Activated naive CD4-positive, alpha-beta T cell treated with anti-CD3 and anti-CD28 coated beads, Interleukin-2, amount 10 ng/mL, durations not matched to agents 7 days and 5 days (primary cell): ENCODE data around the gene ANKRD34A.

Experiments
- CTCF ChIA-PET: fragments of 350-600 bp; sonication (Branson Sonifier 250); formaldehyde crosslinking; loops from one replicate; lab custom pipeline; 2021; ENCODE audit warnings: antibody characterized with exemption; lab: Charles Lee
- DNase-seq: peaks from one replicate; pipeline ENCODE4 v3.0.0-alpha.2; 2020
- H3K27ac Mint-ChIP-seq: one replicate; pipeline ENCODE4 v1.8.0; 2021; ENCODE audit warnings: mild to moderate bottlenecking, moderate library complexity, mixed read lengths
- H3K27me3 Mint-ChIP-seq: one replicate; pipeline ENCODE4 v1.8.0; 2021; ENCODE audit warnings: mild to moderate bottlenecking, mixed read lengths
- H3K36me3 Mint-ChIP-seq: one replicate; pipeline ENCODE4 v1.8.0; 2021; ENCODE audit warnings: mixed read lengths
- H3K4me1 Mint-ChIP-seq: one replicate; pipeline ENCODE4 v1.8.0; 2021; ENCODE audit warnings: mixed read lengths
- H3K4me3 Mint-ChIP-seq: one replicate; pipeline ENCODE4 v1.8.0; 2021; ENCODE audit warnings: mild to moderate bottlenecking, moderate library complexity, mixed read lengths
- H3K9me3 Mint-ChIP-seq: one replicate; pipeline ENCODE4 v1.8.0; 2021; ENCODE audit warnings: mixed read lengths

The ANKRD34A gene

GRCh38 chr1:145985129-145985501 lies 20.7 kb upstream of the ANKRD34A start:
- DNase-seq, result no peak
- peaks cover 5% of the 10 kb centered on the region for H3K36me3 Mint-ChIP-seq
- no peaks in the 10 kb centered on the region for H3K27me3 Mint-ChIP-seq
- peak overlapping the region; percentile 85 for H3K27ac Mint-ChIP-seq
- CTCF ChIA-PET, result interaction anchor here (1.9 kb wide), 1 partner anchor 8 kb away, joined by 5 read pairs; no protein-coding TSS in a partner anchor
- peaks cover 41% of the 10 kb centered on the region for H3K4me1 Mint-ChIP-seq
- H3K4me3 Mint-ChIP-seq, result peak overlapping the region; percentile 4
- H3K9me3 Mint-ChIP-seq, result no peaks in the 10 kb centered on the region

DNA sequence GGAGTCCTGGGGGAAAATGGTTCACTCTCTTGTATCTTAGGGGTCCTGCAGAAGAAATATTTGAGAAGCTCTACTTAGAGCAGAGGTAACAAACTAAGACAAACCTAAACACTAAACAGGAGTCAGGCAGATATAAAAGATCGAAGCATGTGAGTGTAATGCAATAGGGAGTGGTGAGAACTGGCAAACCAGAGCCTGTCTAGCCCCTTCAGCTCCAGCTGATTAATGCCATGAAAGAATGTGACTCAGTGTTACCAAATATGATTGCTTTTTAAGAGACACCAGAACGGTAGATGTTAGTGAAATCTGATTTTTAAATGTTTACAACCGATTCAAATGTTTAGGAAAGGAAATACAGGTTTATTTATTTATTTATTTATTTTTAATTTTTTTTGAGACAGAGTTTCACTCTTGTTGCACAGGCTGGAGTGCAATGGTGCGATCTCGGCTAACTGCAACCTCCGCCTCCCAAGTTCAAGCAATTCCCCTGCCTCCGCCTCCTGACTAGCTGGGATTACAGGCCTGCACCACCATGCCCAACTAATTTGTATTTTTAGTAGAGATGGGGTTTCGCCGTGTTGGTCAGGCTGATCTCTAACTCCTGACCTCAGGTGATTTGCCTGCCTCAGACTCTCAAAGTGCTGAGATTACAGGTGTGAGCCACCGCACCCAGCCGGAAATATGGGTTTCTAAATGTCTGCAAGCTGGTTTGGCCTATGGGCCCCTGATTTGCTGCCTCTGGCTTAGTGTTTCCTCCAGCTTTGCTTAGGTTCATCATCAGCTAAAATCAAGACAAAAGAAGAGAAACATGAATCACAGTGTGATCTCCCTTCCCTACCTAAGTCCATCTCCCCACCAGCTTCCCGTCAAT lies 19.8 kb upstream of the ANKRD34A start:
- Mint-ChIP-seq H3K27ac (peak overlapping the region; percentile 85), H3K4me1 (peaks cover 37% of the 10 kb centered on the region)

GRCh38 chr1:145983206-145983675 lies 18.9 kb upstream of the ANKRD34A start:
- no peak for DNase-seq
- no peaks in the 10 kb centered on the region for H3K27me3 Mint-ChIP-seq
- no peak overlapping the region for H3K4me3 Mint-ChIP-seq
- CTCF ChIA-PET, result no interaction called here
- H3K9me3 Mint-ChIP-seq, result no peaks in the 10 kb centered on the region
- peak overlapping the region; percentile 46 for H3K27ac Mint-ChIP-seq
- H3K36me3 Mint-ChIP-seq, result peaks cover 8% of the 10 kb centered on the region
- H3K4me1 Mint-ChIP-seq, result peaks cover 29% of the 10 kb centered on the region

More for the DNA sequence above, 19.8 kb upstream of the ANKRD34A start:
- Mint-ChIP-seq H3K9me3 (no peaks in the 10 kb centered on the region), H3K4me3 (no peak overlapping the region), H3K36me3 (peaks cover 5% of the 10 kb centered on the region), H3K27me3 (no peaks in the 10 kb centered on the region)
- DNase-seq, result peak; percentile 56
- CTCF ChIA-PET, result interaction anchor here (1.9 kb wide), 1 partner anchor 9 kb away, joined by 5 read pairs; no protein-coding TSS in a partner anchor

GRCh38 chr1:145982010-145982723 lies 17.8 kb upstream of the ANKRD34A start:
- Mint-ChIP-seq H3K27me3 (no peaks in the 10 kb centered on the region), H3K36me3 (peaks cover 17% of the 10 kb centered on the region), H3K4me1 (peaks cover 21% of the 10 kb centered on the region), H3K4me3 (no peak overlapping the region), H3K27ac (no peak overlapping the region), H3K9me3 (no peaks in the 10 kb centered on the region)
- DNase-seq, result no peak
- CTCF ChIA-PET, result interaction anchor here (0.5 to 7.2 kb wide), 4 partner anchors 11 to 97 kb away, joined by 3 to 154 read pairs (median 68); partner anchors contain the start of gene TXNIP

GRCh38 chr1:145980457-145980994 lies 16.2 kb upstream of the ANKRD34A start:
- H3K36me3 Mint-ChIP-seq, result peaks cover 18% of the 10 kb centered on the region
- H3K27ac Mint-ChIP-seq, result no peak overlapping the region
- no peaks in the 10 kb centered on the region for H3K27me3 Mint-ChIP-seq
- H3K4me3 Mint-ChIP-seq, result no peak overlapping the region
- H3K9me3 Mint-ChIP-seq, result no peaks in the 10 kb centered on the region
- no peak for DNase-seq
- CTCF ChIA-PET, result interaction anchor here (1.4 to 7.2 kb wide), 7 partner anchors 12 to 57 kb away, joined by 4 to 154 read pairs (median 26); partner anchors contain the start of genes ANKRD34A, POLR3GL, RBM8A and TXNIP
- peaks cover 13% of the 10 kb centered on the region for H3K4me1 Mint-ChIP-seq

DNA sequence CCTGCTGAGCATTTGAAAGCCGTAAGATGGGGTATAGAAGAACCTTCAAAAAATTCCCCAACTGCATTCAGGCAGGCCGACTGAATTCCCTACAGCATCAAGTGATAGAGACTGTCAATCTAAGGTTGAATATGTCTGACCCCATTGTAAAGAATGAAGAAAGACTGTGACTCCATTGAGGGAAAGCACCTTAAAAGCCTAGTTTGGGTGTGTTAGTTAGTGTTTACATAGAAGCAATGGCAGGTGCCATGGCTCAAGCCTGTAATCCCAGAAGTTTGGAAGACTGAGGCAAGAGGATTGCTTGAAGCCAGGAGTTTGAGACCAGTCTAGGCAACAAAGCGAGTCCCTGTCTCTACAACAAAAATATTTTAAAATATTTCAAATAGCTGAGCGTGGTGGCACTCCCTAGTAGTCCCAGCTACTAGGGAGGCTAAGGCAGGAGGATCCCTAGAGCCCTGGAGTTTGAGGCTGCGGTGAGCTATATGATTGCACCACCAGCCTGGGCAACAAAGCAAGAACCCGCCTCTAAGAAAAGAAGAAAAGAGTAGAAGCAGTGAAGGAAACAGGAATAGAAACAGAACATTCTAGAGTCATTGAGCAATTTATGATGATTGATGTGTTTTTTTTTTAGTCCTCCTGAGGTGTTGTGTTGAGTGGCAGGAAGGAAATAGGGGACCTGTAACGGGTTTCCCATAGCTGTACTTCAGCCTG lies 15.5 kb upstream of the ANKRD34A start:
- Mint-ChIP-seq H3K4me3 (no peak overlapping the region), H3K27me3 (no peaks in the 10 kb centered on the region), H3K36me3 (peaks cover 15% of the 10 kb centered on the region), H3K4me1 (peaks cover 12% of the 10 kb centered on the region), H3K27ac (no peak overlapping the region), H3K9me3 (no peaks in the 10 kb centered on the region)
- peak; percentile 55 for DNase-seq
- CTCF ChIA-PET, result interaction anchor here (1.1 to 7.2 kb wide), 13 partner anchors 13 to 134 kb away, joined by 4 to 154 read pairs (median 13); partner anchors contain the start of genes ANKRD34A, LIX1L, NUDT17 and POLR3GL

DNA sequence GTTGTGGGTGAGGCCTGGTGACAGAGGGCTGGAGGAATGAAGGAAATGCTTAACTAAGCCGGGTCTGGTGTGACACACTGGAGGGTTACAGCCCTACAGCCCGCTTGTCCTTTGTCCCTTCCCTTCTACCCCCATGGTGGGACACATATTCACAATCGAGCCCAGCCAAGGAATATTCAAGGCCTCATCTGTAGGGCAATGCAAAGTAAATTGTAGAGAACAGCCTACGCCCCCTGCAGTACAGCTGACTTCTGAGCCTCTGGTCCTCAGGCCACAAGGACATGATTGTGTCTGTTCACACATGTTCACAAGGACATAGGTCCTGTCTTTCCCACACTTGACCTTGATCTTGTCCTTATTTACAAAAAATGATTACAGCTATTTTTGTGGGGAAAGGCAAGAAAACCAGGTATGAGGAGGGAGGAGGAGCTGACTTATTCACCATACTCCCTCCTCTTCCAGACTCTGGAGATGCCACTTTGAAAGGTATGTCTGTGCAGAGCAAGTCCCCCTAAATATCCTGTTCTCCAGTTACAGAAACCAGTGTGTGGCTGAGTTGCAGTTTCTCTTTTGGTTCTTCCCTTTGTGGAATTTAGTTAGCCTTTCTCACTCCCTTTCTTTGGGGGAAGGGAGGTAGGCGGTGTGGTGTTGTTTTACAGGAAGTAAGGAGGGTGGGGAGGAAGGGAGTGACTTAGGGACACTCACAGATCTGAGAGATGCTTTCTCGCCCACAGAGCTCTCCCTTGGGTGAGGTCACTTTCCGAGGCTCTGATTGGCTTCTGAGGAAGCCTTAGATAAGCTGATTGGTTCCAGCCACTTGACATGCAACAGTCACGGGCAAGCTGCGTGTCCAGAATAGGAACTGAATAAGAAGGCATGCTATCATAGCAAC lies 14.7 kb upstream of the ANKRD34A start:
- Mint-ChIP-seq H3K27ac (no peak overlapping the region), H3K4me1 (peaks cover 12% of the 10 kb centered on the region), H3K36me3 (peaks cover 16% of the 10 kb centered on the region), H3K27me3 (no peaks in the 10 kb centered on the region), H3K9me3 (no peaks in the 10 kb centered on the region), H3K4me3 (no peak overlapping the region)
- peak; percentile 91 for DNase-seq
- CTCF ChIA-PET, result interaction anchor here (0.8 to 7.2 kb wide), 16 partner anchors 12 to 134 kb away, joined by 3 to 154 read pairs (median 8); partner anchors contain the start of genes ANKRD34A, ITGA10, LIX1L and NUDT17

GRCh38 chr1:145978471-145978853 lies 14.1 kb upstream of the ANKRD34A start:
- no peaks in the 10 kb centered on the region for H3K9me3 Mint-ChIP-seq
- CTCF ChIA-PET, result interaction anchor here (0.8 to 7.2 kb wide), 16 partner anchors 11 to 133 kb away, joined by 3 to 154 read pairs (median 8); partner anchors contain the start of genes ANKRD34A, ITGA10, LIX1L and NUDT17
- no peak overlapping the region for H3K27ac Mint-ChIP-seq
- H3K27me3 Mint-ChIP-seq, result no peaks in the 10 kb centered on the region
- H3K36me3 Mint-ChIP-seq, result peaks cover 16% of the 10 kb centered on the region
- no peak overlapping the region for H3K4me3 Mint-ChIP-seq
- peaks cover 13% of the 10 kb centered on the region for H3K4me1 Mint-ChIP-seq
- DNase-seq, result no peak

DNA sequence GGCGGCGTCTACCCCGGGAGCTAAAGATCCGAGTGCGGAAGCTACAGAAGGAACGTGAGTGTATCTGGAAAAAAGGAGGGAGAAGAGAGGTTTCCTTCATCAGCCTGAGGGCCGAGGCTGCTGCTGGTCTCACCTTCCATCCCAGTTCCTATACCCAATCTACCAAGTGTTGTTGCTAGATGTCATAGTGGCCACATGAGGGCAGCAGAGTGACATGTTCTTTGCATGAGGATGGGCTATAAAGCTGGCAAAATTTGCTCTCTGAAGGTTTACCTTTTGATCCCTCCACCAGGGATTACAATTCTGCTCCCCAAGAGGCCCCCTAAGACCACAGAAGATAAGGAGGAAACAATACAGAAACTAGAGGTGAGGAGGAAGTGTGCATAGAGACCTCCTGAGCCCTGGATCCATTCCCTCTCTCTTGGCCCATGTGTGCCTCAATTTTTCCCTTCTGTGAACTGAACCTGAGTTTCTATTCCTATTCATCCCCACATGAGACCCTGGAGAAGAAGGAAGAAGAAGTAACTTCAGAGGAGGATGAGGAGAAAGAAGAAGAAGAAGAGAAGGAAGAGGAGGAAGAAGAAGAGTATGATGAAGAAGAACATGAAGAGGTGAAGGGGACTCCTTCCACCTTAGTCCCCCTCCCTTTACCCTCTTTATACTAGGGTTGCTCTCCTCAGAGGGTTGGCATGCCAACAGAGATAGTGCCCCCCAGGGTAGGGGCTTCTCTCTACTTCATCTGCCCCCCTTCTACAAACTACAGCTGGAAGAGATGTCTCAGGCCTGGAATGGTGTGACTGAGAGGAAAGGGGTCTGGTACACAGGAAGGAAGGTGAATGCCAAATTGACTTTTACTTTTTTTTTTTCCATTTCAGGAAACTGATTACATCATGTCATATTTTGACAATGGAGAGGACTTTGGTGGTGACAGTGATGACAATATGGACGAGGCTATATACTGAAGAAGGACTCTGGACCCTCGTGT lies 13.4 kb upstream of the ANKRD34A start:
- Mint-ChIP-seq H3K36me3 (peaks cover 18% of the 10 kb centered on the region), H3K27ac (no peak overlapping the region), H3K27me3 (no peaks in the 10 kb centered on the region), H3K4me3 (no peak overlapping the region), H3K9me3 (no peaks in the 10 kb centered on the region), H3K4me1 (peaks cover 17% of the 10 kb centered on the region)
- CTCF ChIA-PET, result interaction anchor here (0.8 to 7.2 kb wide), 24 partner anchors 10 to 132 kb away, joined by 3 to 154 read pairs (median 4); partner anchors contain the start of genes ANKRD34A, HJV, ITGA10 and LIX1L
- peak; percentile 86 for DNase-seq

DNA sequence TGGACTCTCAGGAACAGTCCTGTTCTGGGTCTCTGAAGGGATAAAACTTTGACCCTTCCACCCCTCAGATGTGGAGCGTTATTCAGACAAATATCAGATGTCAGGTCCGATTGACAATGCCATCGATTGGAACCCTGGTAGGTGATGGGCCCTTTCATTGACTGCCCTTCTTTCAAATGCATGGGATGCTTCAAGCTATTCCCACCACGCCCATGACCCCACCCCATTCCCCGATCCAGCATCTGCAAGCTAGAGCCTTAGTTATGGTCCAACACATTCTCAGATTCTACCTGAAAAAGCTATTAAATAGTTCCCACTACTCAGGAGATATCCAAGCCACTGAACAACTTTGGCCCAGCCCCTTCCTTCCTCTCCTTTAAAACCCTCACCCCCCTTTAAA lies 12.6 kb upstream of the ANKRD34A start:
- no peak for DNase-seq
- no peak overlapping the region for H3K4me3 Mint-ChIP-seq
- peaks cover 17% of the 10 kb centered on the region for H3K4me1 Mint-ChIP-seq
- H3K27me3 Mint-ChIP-seq, result no peaks in the 10 kb centered on the region
- no peak overlapping the region for H3K27ac Mint-ChIP-seq
- H3K36me3 Mint-ChIP-seq, result peaks cover 16% of the 10 kb centered on the region
- CTCF ChIA-PET, result interaction anchor here (0.8 to 7.2 kb wide), 17 partner anchors 12 to 131 kb away, joined by 3 to 154 read pairs (median 5); partner anchors contain the start of genes ANKRD34A, HJV, LIX1L and NUDT17
- no peaks in the 10 kb centered on the region for H3K9me3 Mint-ChIP-seq

GRCh38 chr1:145975216-145975615 lies 10.8 kb upstream of the ANKRD34A start:
- DNase-seq, result no peak
- Mint-ChIP-seq H3K36me3 (peaks cover 19% of the 10 kb centered on the region), H3K4me3 (no peak overlapping the region), H3K27me3 (no peaks in the 10 kb centered on the region), H3K4me1 (peaks cover 20% of the 10 kb centered on the region), H3K27ac (peak overlapping the region; percentile 37), H3K9me3 (no peaks in the 10 kb centered on the region)
- CTCF ChIA-PET, result interaction anchor here (1.0 kb wide), 1 partner anchor 13 kb away, joined by 3 read pairs; no protein-coding TSS in a partner anchor
